ENCODE measurements around the gene DIPK1A. TPM values are rescaled to one million over a fixed set of nuclear protein-coding genes. Genes with fewer than 3 reads are reported as not detected.
A peak's percentile ranks its signal among the peaks of the same experiment; 100 is the strongest.

Gene DIPK1A
- total RNA-seq, 4 donors from 2014 or later = 9.1 to 27.2 (median 18.3) TPM

DNA sequence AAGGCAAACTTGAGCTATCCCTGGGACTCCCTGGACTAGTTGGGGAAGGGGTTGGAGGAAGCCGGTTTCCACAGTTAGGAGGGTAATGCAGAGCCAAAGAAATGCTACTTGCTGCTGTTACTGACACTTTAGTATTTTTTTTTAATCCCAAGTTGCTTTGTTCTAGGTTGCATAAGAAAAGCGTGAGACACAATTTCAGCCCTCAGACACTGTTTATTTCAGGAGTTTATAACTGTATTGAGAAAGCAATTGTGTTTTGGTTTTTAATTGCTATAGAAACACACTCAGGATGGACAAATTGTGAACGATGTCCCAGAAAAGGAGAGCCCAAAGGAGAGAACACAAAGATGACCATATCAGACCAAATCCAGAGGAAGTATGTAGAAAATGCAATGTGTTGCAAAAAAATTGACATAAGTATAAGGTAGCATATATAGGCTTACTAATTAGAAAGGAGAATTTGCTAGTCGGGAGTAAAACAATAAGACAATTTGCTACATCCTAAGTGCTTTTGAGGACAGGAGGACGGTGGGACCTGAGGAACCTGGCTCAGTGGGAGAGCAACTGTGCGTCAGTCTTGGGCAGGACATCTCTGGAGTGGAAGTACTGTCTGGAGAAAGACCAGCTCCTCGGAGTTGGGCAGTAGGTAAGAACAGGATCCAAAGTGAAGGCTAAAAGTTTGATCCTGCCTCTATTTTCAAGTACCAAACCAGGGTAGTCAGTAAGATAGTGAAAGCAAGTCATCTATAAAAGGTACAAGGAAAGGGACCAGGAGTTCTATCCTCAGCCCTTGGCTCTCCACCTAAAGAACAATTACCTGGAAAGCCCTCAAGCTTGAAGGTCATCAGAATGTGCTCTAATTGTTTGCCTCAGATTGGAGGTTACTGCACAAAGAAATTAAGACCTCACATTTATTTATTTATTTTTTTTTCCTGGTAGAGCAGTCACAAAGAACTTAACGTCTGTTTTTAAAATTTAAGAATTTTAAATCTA, 39.9 kb downstream of the DIPK1A start:
- DNase-seq (ENCODE audit: low spot score) (no peak), ATAC-seq (ENCODE audit: low FRiP score) (no peak)
- no peak for TF ChIP-seq CTCF (IDR thresholded peaks at IDR 0.05)

GRCh38 chr1:92916899-92917298, 44.4 kb downstream of the DIPK1A start:
- no peak for TF ChIP-seq CTCF (IDR thresholded peaks at IDR 0.05)
- DNase-seq (ENCODE audit: low spot score) (no peak), ATAC-seq (ENCODE audit: low FRiP score) (no peak)

DNA sequence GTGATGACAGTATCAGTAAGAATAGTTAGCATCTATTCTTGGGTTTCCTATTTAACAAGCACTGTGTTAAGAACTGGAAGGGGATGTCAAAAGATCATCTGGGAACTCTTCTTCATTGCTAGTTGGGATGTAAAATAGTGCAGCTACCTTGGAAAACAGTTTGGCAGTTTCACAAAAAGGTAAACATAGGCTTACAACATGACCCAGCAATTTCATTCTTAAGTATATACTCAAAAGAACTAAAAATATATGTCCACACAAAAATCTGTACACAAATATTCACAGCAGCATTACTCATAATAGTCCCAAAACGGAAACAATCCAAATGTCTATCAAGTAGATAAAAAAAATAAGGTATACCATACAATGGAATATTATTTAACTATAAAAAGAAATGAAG, 45.7 kb downstream of the DIPK1A start:
- ATAC-seq (ENCODE audit: low FRiP score) (no peak), DNase-seq (ENCODE audit: low spot score) (no peak)
- TF ChIP-seq CTCF (IDR thresholded peaks at IDR 0.05) = no peak

DNA sequence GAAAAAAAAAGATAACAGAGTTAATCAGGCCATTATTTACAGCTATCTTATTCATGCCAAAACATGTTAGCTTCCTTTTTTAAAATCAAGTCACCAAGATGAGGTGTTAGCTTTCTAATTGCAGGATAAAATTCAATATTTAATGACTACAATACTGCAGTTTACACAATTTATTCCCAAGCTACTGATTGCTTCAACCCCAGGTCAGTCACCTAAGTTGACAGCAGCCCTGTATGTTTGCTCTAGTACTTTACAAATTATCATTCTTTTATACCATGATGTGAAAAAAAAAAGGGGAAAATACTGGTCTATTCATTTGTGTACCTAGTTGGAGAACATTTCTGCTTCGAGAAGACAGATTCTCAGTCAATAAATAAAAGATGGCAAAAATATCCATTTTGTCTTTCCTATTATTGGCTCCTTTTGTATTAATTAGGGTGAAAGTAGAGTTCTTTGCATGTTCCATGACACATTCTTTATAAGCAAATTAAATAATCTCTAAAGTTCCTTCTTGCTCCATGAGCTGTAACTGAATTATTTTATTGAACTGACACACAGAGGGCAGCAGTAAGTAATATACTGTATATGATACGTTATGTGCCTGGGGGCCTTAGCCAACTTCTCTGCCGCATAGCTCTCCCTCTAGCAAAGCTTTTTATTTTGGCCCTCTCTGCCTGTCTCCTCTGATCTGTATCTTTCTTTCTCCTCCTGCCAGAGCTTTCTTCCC, 48.0 kb downstream of the DIPK1A start:
- ATAC-seq (ENCODE audit: low FRiP score) (no peak), DNase-seq (ENCODE audit: low spot score) (no peak)
- no peak for TF ChIP-seq CTCF (IDR thresholded peaks at IDR 0.05)

DNA sequence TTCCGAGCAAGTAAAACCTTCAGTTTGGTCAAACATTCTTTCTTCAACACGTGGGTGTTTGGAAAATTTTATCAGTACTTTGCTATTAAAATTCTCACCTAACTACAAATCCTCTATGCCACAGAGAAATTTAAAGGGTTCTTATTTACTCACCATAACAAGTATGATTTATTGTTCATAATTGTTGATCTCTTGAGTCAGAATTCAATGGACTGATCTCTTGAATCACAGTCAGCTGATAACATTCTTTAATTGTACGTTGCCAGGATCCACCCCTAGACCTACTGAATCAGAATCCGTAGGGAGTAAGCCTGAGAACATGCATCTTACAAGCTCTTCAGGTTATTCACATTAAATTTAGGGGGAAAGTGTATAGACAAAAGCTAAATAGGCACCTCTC, 51.2 kb downstream of the DIPK1A start:
- no peak for TF ChIP-seq CTCF (IDR thresholded peaks at IDR 0.05)
- ATAC-seq (ENCODE audit: low FRiP score) (peak; percentile 89), DNase-seq (ENCODE audit: low spot score) (no peak)

DNA sequence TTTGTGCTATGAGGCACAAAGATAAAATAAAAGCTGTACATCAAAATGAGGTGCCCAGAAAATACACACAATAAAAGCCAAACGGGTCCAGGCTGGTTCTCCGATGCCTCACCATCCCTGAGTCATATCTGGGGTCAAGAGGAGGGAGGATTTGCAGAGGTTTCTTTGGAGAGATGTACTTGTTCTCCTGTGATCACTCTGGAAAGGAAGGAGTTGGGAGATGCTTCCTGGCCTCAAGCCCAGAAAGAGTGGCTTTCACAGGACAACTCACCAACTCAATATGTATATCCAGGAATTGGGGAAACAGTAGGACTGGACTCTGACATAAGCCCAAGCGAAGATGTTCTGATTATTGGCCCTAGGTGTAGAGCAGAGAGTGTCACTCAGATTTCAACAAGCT, 51.9 kb downstream of the DIPK1A start:
- DNase-seq (ENCODE audit: low spot score) (no peak), ATAC-seq (ENCODE audit: low FRiP score) (no peak)
- no peak for TF ChIP-seq CTCF (IDR thresholded peaks at IDR 0.05)
